HG03460 (cell line): ENCODE data around the gene BOK.
"Not testable (repeated sequence)": the region's sequence is repeated elsewhere in the genome, so short reads cannot be mapped to it uniquely, and the experiment has no call there.

Experiments
- ATAC-seq: cut with Tn5 transposase; IDR thresholded peaks from one replicate; pipeline ENCODE4 v1.9.1; 2021; ENCODE audit not compliant: unreplicated experiment

The BOK gene

GRCh38 chr2:241571821-241572620 lies 13.5 kb downstream of the BOK start:
- ATAC-seq: no peak

- not testable (repeated sequence) for ATAC-seq
Observed at GRCh38 chr2:241572915-241573651, 14.5 kb downstream of the BOK start.

- no peak for ATAC-seq
Observed at GRCh38 chr2:241573741-241574140, 15.2 kb downstream of the BOK start.

- no peak for ATAC-seq
Observed at GRCh38 chr2:241574911-241575623, 16.5 kb downstream of the BOK start.

- no peak for ATAC-seq
Observed at GRCh38 chr2:241575624-241576292, 17.2 kb downstream of the BOK start.

GRCh38 chr2:241576293-241576654 lies 17.7 kb downstream of the BOK start:
- no peak for ATAC-seq

GRCh38 chr2:241577413-241578122 lies 19.0 kb downstream of the BOK start:
- ATAC-seq: no peak

GRCh38 chr2:241579281-241579680 lies 20.7 kb downstream of the BOK start:
- ATAC-seq: no peak

- ATAC-seq: no peak
Observed at GRCh38 chr2:241582328-241582727, 23.8 kb downstream of the BOK start.

- ATAC-seq: no peak
Observed at GRCh38 chr2:241582806-241583205, 24.3 kb downstream of the BOK start.

- ATAC-seq: no peak
Observed at GRCh38 chr2:241584436-241584835, 25.9 kb downstream of the BOK start.

GRCh38 chr2:241586564-241587264 lies 28.2 kb downstream of the BOK start:
- ATAC-seq: no peak

GRCh38 chr2:241589863-241590262 lies 31.3 kb downstream of the BOK start:
- not testable (repeated sequence) for ATAC-seq

- not testable (repeated sequence) for ATAC-seq
Observed at GRCh38 chr2:241590496-241591455, 32.2 kb downstream of the BOK start.

GRCh38 chr2:241592126-241592845 lies 33.7 kb downstream of the BOK start:
- ATAC-seq: no peak

- ATAC-seq: no peak
Observed at GRCh38 chr2:241593271-241593670, 34.7 kb downstream of the BOK start.

- no peak for ATAC-seq
Observed at GRCh38 chr2:241595600-241596140, 37.1 kb downstream of the BOK start.

- no peak for ATAC-seq
Observed at GRCh38 chr2:241597561-241597960, 39.0 kb downstream of the BOK start.
